DLD1 (cell line): Measurements from ENCODE around the gene ANKRD62.

ENCODE experiments used
- in situ Hi-C: cut with HindIII; loops from 2 replicates; pipeline ENCODE4 v1.10.0; 2017; ENCODE audit warnings: low sequenced_read_pairs

Gene ANKRD62

GRCh38 chr18:12093520-12094257, at the start of gene ANKRD62:
ANKRD62 (plus strand) TSS chr18:12093843; CDS start chr18:12094018, 175 bp downstream.
- in situ Hi-C loops: no loop called here

- in situ Hi-C loops: no loop called here
Observed at GRCh38 chr18:12044591-12044990, 49.1 kb upstream of the ANKRD62 start.

DNA sequence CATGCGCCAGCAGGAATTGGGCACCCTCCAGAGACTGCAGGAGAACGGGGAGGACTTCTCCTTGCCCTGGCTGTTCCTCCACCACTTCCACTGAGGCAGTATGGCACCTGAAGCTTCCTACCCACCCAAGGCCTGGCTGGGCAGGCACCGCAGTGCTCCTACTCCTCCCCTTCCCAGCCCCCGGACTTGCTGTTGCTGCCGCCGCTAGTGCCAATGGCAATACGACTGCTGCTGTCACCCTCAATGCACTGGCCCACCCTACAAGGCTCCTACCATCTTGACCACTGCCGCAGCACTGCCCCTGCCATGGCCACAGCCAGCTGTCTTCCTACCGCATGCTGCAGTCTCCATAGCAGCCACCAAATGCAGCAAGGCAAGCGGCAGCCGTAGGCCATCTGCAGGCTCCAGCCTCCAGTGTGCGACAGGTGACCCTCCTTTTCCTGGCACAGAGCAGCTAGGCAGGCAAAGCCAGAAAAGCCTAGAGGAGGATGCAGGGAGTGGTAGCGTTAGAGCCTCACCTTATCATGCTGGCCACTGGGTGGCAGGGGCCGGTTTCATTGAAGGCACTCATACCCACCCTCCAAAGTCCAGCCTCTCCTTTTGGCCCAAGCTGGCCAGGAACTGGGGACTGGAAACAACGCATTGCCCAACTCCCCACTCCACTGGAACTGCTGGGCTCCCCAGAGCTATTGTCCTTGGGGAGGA, 47.4 kb upstream of the ANKRD62 start:
- in situ Hi-C loops: no loop called here

DNA sequence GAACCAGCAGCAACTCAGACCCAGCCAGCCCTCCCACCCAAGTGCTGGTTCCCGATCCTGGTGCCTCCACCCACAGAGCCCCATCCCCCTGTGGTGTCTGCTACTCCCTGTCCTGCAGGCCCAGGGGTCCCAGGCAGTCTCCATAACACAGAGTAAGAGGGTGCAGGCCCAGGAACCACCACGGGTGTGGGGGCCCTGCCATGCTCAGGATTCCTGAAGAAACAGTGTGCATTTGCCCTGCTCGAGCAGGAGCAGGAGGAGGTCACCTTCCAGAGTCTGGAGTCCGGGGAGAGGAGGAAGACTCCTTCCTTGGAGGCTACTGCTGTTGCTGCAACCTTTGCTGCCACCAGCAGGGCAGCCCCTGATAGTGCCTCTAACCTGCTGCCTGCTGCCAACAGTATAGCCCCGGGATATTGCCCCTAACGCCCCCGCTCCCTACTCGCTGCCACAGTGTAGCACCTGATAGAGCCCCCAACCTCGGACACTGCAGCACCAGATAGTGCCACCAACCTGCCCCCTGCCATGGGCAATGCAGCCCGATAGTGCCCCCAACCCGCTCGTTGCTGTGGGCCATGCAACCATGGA, 46.8 kb upstream of the ANKRD62 start:
- in situ Hi-C loops: no loop called here

GRCh38 chr18:12048010-12048826, 45.4 kb upstream of the ANKRD62 start:
- in situ Hi-C loops: no loop called here

DNA sequence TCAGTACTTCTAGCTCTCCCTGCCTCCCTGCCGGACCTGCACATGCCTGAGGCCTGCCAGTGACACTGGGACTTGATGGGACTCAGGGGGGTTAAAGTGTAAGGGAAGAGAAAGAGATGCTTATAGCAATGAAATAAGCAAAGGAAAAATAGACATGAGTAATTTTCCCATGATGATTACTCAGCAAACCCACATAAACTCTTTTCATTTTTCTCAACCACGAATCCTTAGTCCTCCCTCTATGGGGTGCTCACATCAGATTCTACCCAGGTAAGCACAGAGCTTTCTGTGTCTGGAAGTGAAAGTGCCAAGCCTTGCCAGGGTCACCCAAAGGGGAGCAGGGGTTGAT, 44.8 kb upstream of the ANKRD62 start:
- in situ Hi-C loops: no loop called here

- in situ Hi-C loops: no loop called here
Observed at GRCh38 chr18:12049978-12050811, 43.4 kb upstream of the ANKRD62 start.

DNA sequence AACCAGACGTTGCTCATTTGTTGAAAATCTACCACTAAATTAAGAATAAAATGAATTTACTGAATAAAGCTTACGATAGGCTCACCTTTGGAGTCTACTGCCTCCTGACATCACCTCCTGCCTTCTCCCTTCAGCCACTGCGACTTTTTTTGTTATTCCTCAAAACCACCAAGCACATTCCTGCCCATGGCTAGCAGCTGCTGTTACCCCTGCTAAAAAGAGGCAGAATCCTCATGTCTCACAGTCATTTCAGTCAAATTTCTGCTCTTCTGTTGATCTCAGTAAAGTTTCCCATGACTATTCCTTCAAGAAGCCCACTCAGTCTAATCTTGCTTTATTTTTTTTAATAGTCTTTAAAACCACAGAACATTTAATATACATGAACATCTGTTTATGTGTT, 40.8 kb upstream of the ANKRD62 start:
- in situ Hi-C loops: no loop called here

GRCh38 chr18:12053289-12053688, 40.4 kb upstream of the ANKRD62 start:
- in situ Hi-C loops: no loop called here

- in situ Hi-C loops: no loop called here
Observed at GRCh38 chr18:12056034-12056883, 37.4 kb upstream of the ANKRD62 start.

DNA sequence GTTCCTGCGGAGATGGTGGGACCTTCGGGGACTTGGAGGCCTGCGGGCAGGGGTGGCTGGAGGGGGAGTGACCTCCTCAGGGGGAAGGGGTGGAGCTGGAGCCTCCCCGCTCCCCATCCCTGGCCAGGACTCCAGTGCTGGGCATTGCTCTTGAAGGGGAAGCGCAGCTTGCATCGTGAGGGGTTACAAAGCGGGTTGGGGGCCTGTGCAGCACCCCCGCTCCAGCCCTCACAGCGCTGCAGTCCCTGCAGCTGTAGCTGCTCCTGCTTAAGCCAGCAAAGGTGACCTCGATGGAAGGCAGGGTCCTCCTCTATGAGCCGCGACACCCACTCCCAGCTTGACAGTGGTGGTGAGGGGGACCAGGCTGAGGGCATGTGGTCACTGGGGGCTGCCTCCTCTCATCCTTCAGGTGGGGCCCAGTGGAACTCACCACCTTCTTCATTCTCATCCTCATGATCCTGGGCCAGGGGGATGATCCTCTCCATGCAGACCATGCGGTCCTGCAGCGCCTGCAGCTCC, 36.7 kb upstream of the ANKRD62 start:
- in situ Hi-C loops: no loop called here

- in situ Hi-C loops: no loop called here
Observed at GRCh38 chr18:12057419-12058039, 36.1 kb upstream of the ANKRD62 start.

DNA sequence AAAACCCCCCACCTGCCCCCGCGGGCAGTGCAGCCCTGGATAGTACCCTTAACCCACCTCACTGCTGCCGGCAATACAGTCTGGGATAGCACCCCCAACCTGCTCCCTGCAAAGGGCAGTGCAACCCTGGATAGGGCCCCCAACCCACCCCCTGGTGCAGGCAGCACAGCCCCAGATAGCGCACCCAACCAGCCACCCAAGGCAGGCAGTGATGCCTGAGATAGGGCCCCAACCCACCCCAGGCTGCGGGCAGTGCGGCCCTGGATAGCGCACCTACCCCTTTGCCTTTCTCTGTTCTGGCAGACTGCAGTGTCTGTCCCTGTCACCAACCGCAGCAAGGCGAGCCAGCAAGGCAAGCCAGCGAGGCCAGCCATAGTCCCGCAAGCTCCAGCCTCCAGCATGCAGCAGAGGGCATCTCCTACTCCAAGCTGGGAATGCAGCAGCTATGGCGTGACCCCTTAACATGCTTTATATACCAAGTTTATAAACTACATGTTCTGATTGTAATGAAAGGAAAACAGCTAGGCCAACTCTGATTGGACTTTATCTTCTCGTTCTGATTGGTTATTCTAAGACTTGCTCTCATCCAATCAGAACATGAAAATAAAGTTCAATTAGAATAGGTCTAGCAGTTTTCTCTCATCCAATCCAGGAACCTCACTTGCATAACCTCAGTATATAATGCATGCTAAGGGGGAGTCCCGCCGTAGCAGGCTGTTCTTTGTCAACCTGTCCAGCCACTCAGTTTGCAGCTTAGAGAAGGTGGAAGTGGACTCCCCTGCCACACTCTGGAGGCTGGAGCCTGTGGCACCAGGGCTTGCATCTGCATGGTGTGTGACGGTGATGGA, 34.1 kb upstream of the ANKRD62 start:
- in situ Hi-C loops: no loop called here

GRCh38 chr18:12060182-12060870, 33.3 kb upstream of the ANKRD62 start:
- in situ Hi-C loops: no loop called here

GRCh38 chr18:12061685-12062084, 32.0 kb upstream of the ANKRD62 start:
- in situ Hi-C loops: no loop called here

GRCh38 chr18:12062974-12063373, 30.7 kb upstream of the ANKRD62 start:
- in situ Hi-C loops: no loop called here

DNA sequence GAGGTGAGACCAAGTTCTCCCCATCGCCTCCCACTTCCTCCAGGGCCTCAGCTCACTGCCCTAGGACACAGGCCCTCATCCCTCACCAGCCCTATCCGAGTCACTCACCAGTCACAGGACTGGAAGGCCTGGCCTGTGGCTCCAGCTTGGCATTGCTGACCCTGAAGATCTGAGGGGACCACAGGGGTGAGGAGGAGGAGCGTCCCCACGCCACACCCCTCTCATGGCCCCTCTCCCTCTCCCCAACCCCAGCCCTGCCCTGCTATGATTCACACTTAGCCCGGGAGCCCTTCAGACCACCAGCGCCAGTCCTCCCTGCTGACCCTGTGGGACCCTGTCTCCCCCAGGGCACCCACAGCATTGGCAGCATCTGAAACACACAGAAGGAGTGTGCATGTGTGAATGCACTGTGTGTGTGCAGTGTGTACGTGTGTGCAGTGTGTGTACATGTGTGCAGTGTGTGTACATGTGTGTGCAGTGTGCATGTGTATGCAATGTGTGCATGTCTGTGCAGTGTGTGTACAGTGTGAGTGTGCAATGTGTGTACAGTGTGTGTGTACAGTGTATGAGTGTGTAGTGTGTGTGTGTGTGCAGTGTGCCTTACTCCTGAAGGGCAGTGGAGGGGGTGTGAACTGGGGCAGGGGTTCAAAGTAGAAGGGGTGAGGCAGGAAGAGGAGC, 29.4 kb upstream of the ANKRD62 start:
- in situ Hi-C loops: no loop called here
